Retina (tissue), 1 donor: ENCODE data around the gene NHSL2.

Experiments used
- DNase-seq: peaks from one replicate; pipeline ENCODE4 v3.0.0-alpha.2; 2016

The NHSL2 gene

GRCh38 chrX:71993371-71993770, 82.7 kb downstream of the NHSL2 start:
- DNase-seq = no peak

- DNase-seq = no peak
Measured at GRCh38 chrX:71994601-71995000, 84.0 kb downstream of the NHSL2 start.

- no peak for DNase-seq
Measured at GRCh38 chrX:71995122-71995521, 84.5 kb downstream of the NHSL2 start.

GRCh38 chrX:71996136-71996535, 85.5 kb downstream of the NHSL2 start:
- DNase-seq = no peak

GRCh38 chrX:71996826-71997225, 86.2 kb downstream of the NHSL2 start:
- DNase-seq = no peak

GRCh38 chrX:71997320-71997719, 86.7 kb downstream of the NHSL2 start:
- no peak for DNase-seq

GRCh38 chrX:71998836-71999509, 88.3 kb downstream of the NHSL2 start:
- DNase-seq = peak; percentile 28

GRCh38 chrX:71999535-71999934, 88.9 kb downstream of the NHSL2 start:
- DNase-seq = no peak

GRCh38 chrX:72001471-72001870, 90.8 kb downstream of the NHSL2 start:
- no peak for DNase-seq

- DNase-seq = no peak
Measured at GRCh38 chrX:72001906-72002305, 91.3 kb downstream of the NHSL2 start.

GRCh38 chrX:72002875-72003274, 92.2 kb downstream of the NHSL2 start:
- DNase-seq = no peak

GRCh38 chrX:72003811-72004750, 93.4 kb downstream of the NHSL2 start:
- DNase-seq = no peak

- no peak for DNase-seq
Measured at GRCh38 chrX:72005046-72005445, 94.4 kb downstream of the NHSL2 start.

- DNase-seq = no peak
Measured at GRCh38 chrX:72006461-72006860, 95.8 kb downstream of the NHSL2 start.

- DNase-seq = no peak
Measured at GRCh38 chrX:72009731-72010130, 99.1 kb downstream of the NHSL2 start.

GRCh38 chrX:72011734-72012133, 101.1 kb downstream of the NHSL2 start:
- DNase-seq = no peak

- no peak for DNase-seq
Measured at GRCh38 chrX:72015383-72015782, 104.7 kb downstream of the NHSL2 start.

- DNase-seq = no peak
Measured at GRCh38 chrX:72016881-72017783, 106.5 kb downstream of the NHSL2 start.

- peak; percentile 67 for DNase-seq
Measured at GRCh38 chrX:72018277-72019112, 107.8 kb downstream of the NHSL2 start.

- DNase-seq = no peak
Measured at GRCh38 chrX:72019487-72019886, 108.8 kb downstream of the NHSL2 start.

- DNase-seq = no peak
Measured at GRCh38 chrX:72020204-72020603, 109.6 kb downstream of the NHSL2 start.

- no peak for DNase-seq
Measured at GRCh38 chrX:72020788-72021187, 110.1 kb downstream of the NHSL2 start.
